Natural killer cell (primary cell): ENCODE measurements around the gene NECAB2. TPM values are rescaled to one million over a fixed set of nuclear protein-coding genes. Genes with fewer than 3 reads are reported as not detected.
A peak's percentile ranks its signal among the peaks of the same experiment; 100 is the strongest.

Experiments
- ATAC-seq, 3 donors: fragments of 150-1000 bp in 2 of 3; fragments of 200-7000 bp in 1 of 3; cut with Tn5 transposase; 1 replicate in 1 of 3; 2 replicates in 2 of 3; pipeline ENCODE4 v1.10.0; 2021; ENCODE audit warnings: mild to moderate bottlenecking in 2 of 3, moderate library complexity in 2 of 3
- DNase-seq, 2 donors: peaks; one replicate each; pipeline versions ENCODE4 v3.0.0 to v3.0.0-alpha.2; 2013 to 2021; ENCODE audit warnings: mixed read lengths in 1 of 2
- H3K27ac ChIP-seq: one replicate; pipeline ENCODE4 v1.5.1; 2013; ENCODE audit warnings: mild to moderate bottlenecking, low read length
- H3K27me3 ChIP-seq: one replicate; pipeline ENCODE4 v1.6.1; 2013; ENCODE audit warnings: low read length; ENCODE audit not compliant: control insufficient read depth, insufficient read depth
- H3K36me3 ChIP-seq: one replicate; pipeline ENCODE4 v1.6.1; 2013; ENCODE audit warnings: low read length; ENCODE audit not compliant: control insufficient read depth, insufficient read depth
- H3K4me1 ChIP-seq: one replicate; pipeline ENCODE4 v1.6.1; 2013; ENCODE audit warnings: low read length; ENCODE audit not compliant: control insufficient read depth, insufficient read depth
- H3K4me3 ChIP-seq: one replicate; pipeline ENCODE4 v1.5.1; 2013; ENCODE audit warnings: low read length
- H3K9me3 ChIP-seq: one replicate; pipeline ENCODE4 v1.6.1; 2013; ENCODE audit warnings: low read length; ENCODE audit not compliant: control insufficient read depth, insufficient read depth
- H3K27ac Mint-ChIP-seq, 2 donors: one replicate each; pipeline ENCODE4 v1.8.0; 2022; ENCODE audit warnings: mild to moderate bottlenecking in 2 of 2, mixed read lengths in 2 of 2, moderate library complexity in 1 of 2
- H3K27me3 Mint-ChIP-seq, 2 donors: one replicate each; pipeline ENCODE4 v1.8.0; 2022; ENCODE audit warnings: low read depth in 2 of 2, mixed read lengths in 2 of 2
- H3K36me3 Mint-ChIP-seq: one replicate; pipeline ENCODE4 v1.8.0; 2022; ENCODE audit warnings: mixed read lengths
- H3K4me1 Mint-ChIP-seq, 2 donors: one replicate each; pipeline ENCODE4 v1.8.0; 2022; ENCODE audit warnings: mixed read lengths in 2 of 2
- H3K4me3 Mint-ChIP-seq: one replicate; pipeline ENCODE4 v1.8.0; 2022; ENCODE audit warnings: mild to moderate bottlenecking, moderate library complexity, mixed read lengths
- H3K9me3 Mint-ChIP-seq, 2 donors: one replicate each; pipeline ENCODE4 v1.8.0; 2022; ENCODE audit warnings: mixed read lengths in 2 of 2
- CTCF ChIP-seq: fragments of 200-600 bp; IDR thresholded peaks from one replicate; pipeline ENCODE4 v1.8.0; 2022; ENCODE audit warnings: antibody characterized with exemption
- WGBS: methylation state at CpG from one replicate; pipeline ENCODE4 v1.1.7; 2013; ENCODE audit warnings: missing lambda C conversion rate; ENCODE audit not compliant: insufficient coverage; 5-methylcytosine and 5-hydroxymethylcytosine counted together
- intact Hi-C: fragments of 100-400 bp; cut with micrococcal nuclease; formaldehyde crosslinking; loops from one replicate; pipeline ENCODE4 v1.14.2; 2022
- total RNA-seq, 4 donors: library from RNA; stranded (reverse); fragments of 120-200 nt in 1 of 4; gene quantifications; one replicate each; pipeline versions ENCODE4 v1.2.3 to v1.2.4, GENCODE V29; 2013 to 2022

The NECAB2 gene
- total RNA-seq, 3 donors from 2014 or later (not counting 1 experiment from before 2014, with no cell fraction given): 0.75 TPM; not detected in 2

GRCh38 chr16:84048871-84049270 is 80.8 kb downstream of the NECAB2 start:
- H3K4me1 ChIP-seq: no peaks in the 10 kb centered on the region
- no peak for DNase-seq
- H3K4me3 ChIP-seq: no peak overlapping the region
- H3K27ac ChIP-seq: no peak overlapping the region
- H3K4me3 Mint-ChIP-seq: no peak overlapping the region
- H3K9me3 ChIP-seq: no peaks in the 10 kb centered on the region
- ATAC-seq: no peak
- no peaks in the 10 kb centered on the region for H3K4me1 Mint-ChIP-seq
- H3K9me3 Mint-ChIP-seq: no peaks in the 10 kb centered on the region
- TF ChIP-seq CTCF: no peak
- no peak overlapping the region for H3K27ac Mint-ChIP-seq
- intact Hi-C loops: no loop called here
- WGBS: 88% methylated on average over 13 of the region's 13 CpGs
- H3K27me3 Mint-ChIP-seq: peaks cover 8% of the 10 kb centered on the region in 2 donors
- H3K27me3 ChIP-seq: no peaks in the 10 kb centered on the region
- H3K36me3 Mint-ChIP-seq: peaks cover 11% of the 10 kb centered on the region
- peaks cover 23% of the 10 kb centered on the region for H3K36me3 ChIP-seq

GRCh38 chr16:84049403-84050060 is 81.5 kb downstream of the NECAB2 start:
- no peaks in the 10 kb centered on the region for H3K27me3 ChIP-seq
- ATAC-seq (no peak), DNase-seq (no peak)
- H3K27ac Mint-ChIP-seq: peak overlapping the region in 1 of 2 donors; percentile 65
- no peaks in the 10 kb centered on the region for H3K4me1 ChIP-seq
- no peak overlapping the region for H3K27ac ChIP-seq
- H3K27me3 Mint-ChIP-seq: peaks cover 1 to 2% of the 10 kb centered on the region in 2 donors
- peaks cover 16% of the 10 kb centered on the region for H3K36me3 Mint-ChIP-seq
- H3K4me3 Mint-ChIP-seq: no peak overlapping the region
- no peaks in the 10 kb centered on the region for H3K9me3 Mint-ChIP-seq
- peaks cover 30% of the 10 kb centered on the region for H3K36me3 ChIP-seq
- H3K4me3 ChIP-seq: no peak overlapping the region
- H3K4me1 Mint-ChIP-seq: no peaks in the 10 kb centered on the region
- TF ChIP-seq CTCF: no peak
- WGBS: 87% methylated on average over 13 of the region's 13 CpGs
- no peaks in the 10 kb centered on the region for H3K9me3 ChIP-seq
- intact Hi-C loops: no loop called here

- no peaks in the 10 kb centered on the region for H3K4me1 ChIP-seq
- no peak for TF ChIP-seq CTCF
- intact Hi-C loops: no loop called here
- H3K27me3 Mint-ChIP-seq: no peaks in the 10 kb centered on the region
- DNase-seq (no peak), ATAC-seq (no peak)
- H3K4me3 Mint-ChIP-seq: no peak overlapping the region
- H3K27ac Mint-ChIP-seq: peak overlapping the region in 1 of 2 donors; percentile 65
- H3K9me3 ChIP-seq: no peaks in the 10 kb centered on the region
- H3K36me3 ChIP-seq: peaks cover 36% of the 10 kb centered on the region
- no peak overlapping the region for H3K4me3 ChIP-seq
- H3K36me3 Mint-ChIP-seq: peaks cover 16% of the 10 kb centered on the region
- no peaks in the 10 kb centered on the region for H3K27me3 ChIP-seq
- 97% methylated on average over 9 of the region's 9 CpGs for WGBS
- no peaks in the 10 kb centered on the region for H3K4me1 Mint-ChIP-seq
- H3K27ac ChIP-seq: no peak overlapping the region
- H3K9me3 Mint-ChIP-seq: no peaks in the 10 kb centered on the region
Measured at GRCh38 chr16:84050316-84050715, 82.3 kb downstream of the NECAB2 start.

- intact Hi-C loops: no loop called here
- TF ChIP-seq CTCF: no peak
- H3K9me3 Mint-ChIP-seq: no peaks in the 10 kb centered on the region
Measured at GRCh38 chr16:84052071-84052622, 84.1 kb downstream of the NECAB2 start.

More at GRCh38 chr16:84052071-84052622, 84.1 kb downstream of the NECAB2 start:
- no peak overlapping the region for H3K27ac ChIP-seq
- peaks cover 16% of the 10 kb centered on the region for H3K36me3 Mint-ChIP-seq
- no peaks in the 10 kb centered on the region for H3K27me3 ChIP-seq
- WGBS: 93% methylated on average over 27 of the region's 27 CpGs
- H3K4me3 ChIP-seq: no peak overlapping the region
- H3K4me1 Mint-ChIP-seq: no peaks in the 10 kb centered on the region
- no peak for DNase-seq
- H3K27ac Mint-ChIP-seq: no peak overlapping the region
- H3K9me3 ChIP-seq: no peaks in the 10 kb centered on the region
- ATAC-seq: no peak
- H3K36me3 ChIP-seq: peaks cover 54% of the 10 kb centered on the region
- H3K4me1 ChIP-seq: no peaks in the 10 kb centered on the region
- H3K27me3 Mint-ChIP-seq: no peaks in the 10 kb centered on the region
- no peak overlapping the region for H3K4me3 Mint-ChIP-seq
